ENCODE measurements around the gene SCN5A.

DNA sequence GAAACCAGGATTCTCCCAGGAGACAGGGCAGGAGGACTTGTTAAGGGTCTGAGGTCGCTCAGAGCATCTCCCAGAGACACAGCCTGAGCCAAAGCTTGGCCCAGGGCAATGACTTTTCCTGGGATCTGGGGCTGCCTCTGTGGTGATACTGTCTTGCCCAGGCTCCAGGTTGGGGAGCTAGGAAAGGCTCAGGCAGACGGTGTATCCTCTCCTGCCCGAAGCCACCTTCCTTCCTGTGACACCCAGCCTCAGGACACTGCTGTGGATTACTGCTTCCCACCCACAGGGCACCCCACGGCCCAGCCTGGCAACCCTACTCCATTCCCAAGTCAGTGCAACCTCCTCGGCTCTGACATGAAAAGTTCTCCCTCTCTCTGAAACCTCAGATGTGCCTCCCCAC, 31.9 kb downstream of the SCN5A start:
- no peak for TF ChIP-seq CTCF (conservative IDR thresholded peaks at IDR 0.05; ENCODE audit: low read depth, low read length)
- TF ChIP-seq EZH2 (IDR thresholded peaks at IDR 0.05; ENCODE audit: borderline replicate concordance, low read depth, low read length, poor library complexity, severe bottlenecking): no peak

All from A673 (cell line).